Spleen (tissue), 7 donors: ENCODE data around the gene FLT4.

ENCODE experiments used
- POLR2A ChIP-seq, 3 donors: fragments of 450-650 bp; IDR thresholded peaks; one replicate each; pipeline ENCODE4 v1.5.1; 2017; ENCODE audit warnings: antibody characterized with exemption in 3 of 3, mild to moderate bottlenecking in 1 of 3
- TF ChIP-seq, protein P1 (sequence below), 11 experiments: fragments of 200-600 bp in 7 of 11; fragments of 450-650 bp in 4 of 11; sonication (generic) in 4 of 11; IDR thresholded peaks in 8 of 11; conservative IDR thresholded peaks in 3 of 11; 1 replicate in 7 of 11; 2 replicates in 4 of 11; pipeline versions ENCODE4 v1.4.0 to v1.8.0; 2016 to 2021; ENCODE audit warnings: antibody characterized with exemption in 11 of 11, inconsistent platforms in 4 of 11, mild to moderate bottlenecking in 1 of 11
- donor health status: DM: no; HTN: no; CAD: no; lungs with moderate emphysema.
- donor health status: DM: no; HTN: no; CAD: no.
- donor health status: DM: no; HTN: no; CAD: no.

DNA sequence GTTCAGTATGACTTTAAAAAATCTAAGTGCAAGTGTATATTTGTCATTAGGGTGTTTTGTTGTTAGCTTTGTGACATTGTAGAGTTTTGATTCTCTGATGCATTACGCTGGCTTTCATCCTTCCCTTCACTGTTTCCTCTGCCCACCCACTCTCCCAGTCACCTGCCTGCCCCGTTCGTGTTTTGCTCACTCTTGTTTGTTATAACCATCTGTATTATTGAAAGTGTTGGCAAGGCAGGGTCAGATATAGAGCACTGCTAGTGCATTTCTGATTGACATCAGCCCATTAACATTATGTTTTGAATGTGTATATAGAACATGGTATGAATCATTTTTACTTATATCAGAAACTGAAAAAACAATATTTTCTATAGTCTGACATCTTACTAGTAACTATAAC is 85.4 kb downstream of the FLT4 start:
- TF ChIP-seq, protein P1, sequence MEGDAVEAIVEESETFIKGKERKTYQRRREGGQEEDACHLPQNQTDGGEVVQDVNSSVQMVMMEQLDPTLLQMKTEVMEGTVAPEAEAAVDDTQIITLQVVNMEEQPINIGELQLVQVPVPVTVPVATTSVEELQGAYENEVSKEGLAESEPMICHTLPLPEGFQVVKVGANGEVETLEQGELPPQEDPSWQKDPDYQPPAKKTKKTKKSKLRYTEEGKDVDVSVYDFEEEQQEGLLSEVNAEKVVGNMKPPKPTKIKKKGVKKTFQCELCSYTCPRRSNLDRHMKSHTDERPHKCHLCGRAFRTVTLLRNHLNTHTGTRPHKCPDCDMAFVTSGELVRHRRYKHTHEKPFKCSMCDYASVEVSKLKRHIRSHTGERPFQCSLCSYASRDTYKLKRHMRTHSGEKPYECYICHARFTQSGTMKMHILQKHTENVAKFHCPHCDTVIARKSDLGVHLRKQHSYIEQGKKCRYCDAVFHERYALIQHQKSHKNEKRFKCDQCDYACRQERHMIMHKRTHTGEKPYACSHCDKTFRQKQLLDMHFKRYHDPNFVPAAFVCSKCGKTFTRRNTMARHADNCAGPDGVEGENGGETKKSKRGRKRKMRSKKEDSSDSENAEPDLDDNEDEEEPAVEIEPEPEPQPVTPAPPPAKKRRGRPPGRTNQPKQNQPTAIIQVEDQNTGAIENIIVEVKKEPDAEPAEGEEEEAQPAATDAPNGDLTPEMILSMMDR (IDR thresholded peaks at IDR 0.05 in 8 of 11, conservative IDR thresholded peaks at IDR 0.05 in 3 of 11): no peak
- TF ChIP-seq POLR2A (IDR thresholded peaks at IDR 0.05): no peak
